ENCODE results near the gene FCMR. TPM values are rescaled to one million over a fixed set of nuclear protein-coding genes. Genes with fewer than 3 reads are reported as not detected.
A peak's percentile ranks its signal among the peaks of the same experiment; 100 is the strongest.

The FCMR gene
- total RNA-seq, 1 donor from 2014 or later: 0.58 TPM

DNA sequence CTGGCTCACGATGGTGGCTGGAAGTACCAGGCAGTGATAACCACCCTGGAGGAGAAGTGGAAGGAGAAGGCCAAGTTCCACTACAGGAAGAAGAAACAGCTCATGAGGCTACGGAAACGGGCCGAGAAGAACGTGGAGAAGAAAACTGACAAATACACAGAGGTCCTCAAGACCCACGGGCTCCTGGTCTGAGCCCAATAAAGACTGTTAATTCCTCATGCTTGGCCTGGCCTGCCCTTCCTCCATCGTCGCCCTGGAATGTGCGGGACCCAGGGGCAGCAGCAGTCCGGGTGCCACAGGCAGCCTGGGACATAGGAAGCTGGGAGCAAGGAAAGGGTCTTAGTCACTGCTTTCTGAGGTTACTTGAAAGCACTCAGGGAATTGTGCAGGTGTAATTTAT is 13.7 kb downstream of the FCMR start:
- H3K9me3 Mint-ChIP-seq: peaks cover 3% of the 10 kb centered on the region
- H3K36me3 Mint-ChIP-seq: no peaks in the 10 kb centered on the region
- TF ChIP-seq, protein P1, sequence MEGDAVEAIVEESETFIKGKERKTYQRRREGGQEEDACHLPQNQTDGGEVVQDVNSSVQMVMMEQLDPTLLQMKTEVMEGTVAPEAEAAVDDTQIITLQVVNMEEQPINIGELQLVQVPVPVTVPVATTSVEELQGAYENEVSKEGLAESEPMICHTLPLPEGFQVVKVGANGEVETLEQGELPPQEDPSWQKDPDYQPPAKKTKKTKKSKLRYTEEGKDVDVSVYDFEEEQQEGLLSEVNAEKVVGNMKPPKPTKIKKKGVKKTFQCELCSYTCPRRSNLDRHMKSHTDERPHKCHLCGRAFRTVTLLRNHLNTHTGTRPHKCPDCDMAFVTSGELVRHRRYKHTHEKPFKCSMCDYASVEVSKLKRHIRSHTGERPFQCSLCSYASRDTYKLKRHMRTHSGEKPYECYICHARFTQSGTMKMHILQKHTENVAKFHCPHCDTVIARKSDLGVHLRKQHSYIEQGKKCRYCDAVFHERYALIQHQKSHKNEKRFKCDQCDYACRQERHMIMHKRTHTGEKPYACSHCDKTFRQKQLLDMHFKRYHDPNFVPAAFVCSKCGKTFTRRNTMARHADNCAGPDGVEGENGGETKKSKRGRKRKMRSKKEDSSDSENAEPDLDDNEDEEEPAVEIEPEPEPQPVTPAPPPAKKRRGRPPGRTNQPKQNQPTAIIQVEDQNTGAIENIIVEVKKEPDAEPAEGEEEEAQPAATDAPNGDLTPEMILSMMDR (conservative IDR thresholded peaks at IDR 0.05): no peak
- peaks cover 80% of the 10 kb centered on the region for H3K27me3 Mint-ChIP-seq
- peaks cover 4% of the 10 kb centered on the region for H3K4me1 Mint-ChIP-seq (ENCODE audit: unreplicated experiment)
- DNase-seq (ENCODE audit: extremely low spot score, unreplicated experiment): no peak
- H3K27ac Mint-ChIP-seq: no peak overlapping the region
- H3K4me3 Mint-ChIP-seq: peak overlapping the region; percentile 12

DNA sequence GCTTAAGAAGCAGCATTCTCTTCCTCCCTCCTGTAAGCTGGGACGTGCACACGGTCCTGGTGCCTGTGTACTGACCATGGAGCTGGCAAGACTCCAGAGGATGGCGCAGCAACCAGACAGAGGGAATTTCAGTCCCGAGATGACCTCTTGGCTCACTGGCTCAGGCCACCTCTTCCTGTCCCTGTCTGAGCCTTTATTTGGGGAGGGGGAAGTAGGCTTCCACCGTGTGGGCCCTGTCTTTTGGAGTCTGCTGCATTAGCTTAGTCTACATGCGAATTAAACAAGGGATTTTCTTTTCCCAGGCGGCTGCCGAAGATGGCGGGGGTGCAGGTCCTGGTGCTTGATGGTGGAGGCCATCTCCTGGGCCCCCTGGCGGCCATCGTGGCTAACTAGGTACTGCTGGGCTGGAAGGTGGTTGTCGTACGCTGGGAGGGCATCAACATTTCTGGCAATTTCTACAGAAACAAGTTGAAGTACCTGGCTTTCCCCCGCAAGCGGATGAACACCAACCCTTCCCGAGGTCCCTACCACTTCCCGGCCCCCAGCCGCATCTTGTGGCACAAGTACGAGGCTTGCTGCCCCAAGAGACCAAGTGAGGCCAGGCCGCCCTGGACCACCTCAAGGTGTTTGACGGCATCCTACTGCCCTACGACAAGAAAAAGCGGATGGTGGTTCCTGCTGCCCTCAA is 14.3 kb downstream of the FCMR start:
- no peaks in the 10 kb centered on the region for H3K36me3 Mint-ChIP-seq
- H3K4me3 Mint-ChIP-seq: no peak overlapping the region
- DNase-seq (ENCODE audit: extremely low spot score, unreplicated experiment): no peak
- peaks cover 4% of the 10 kb centered on the region for H3K4me1 Mint-ChIP-seq (ENCODE audit: unreplicated experiment)
- peaks cover 3% of the 10 kb centered on the region for H3K9me3 Mint-ChIP-seq
- H3K27me3 Mint-ChIP-seq: peaks cover 80% of the 10 kb centered on the region
- TF ChIP-seq, protein P1 (conservative IDR thresholded peaks at IDR 0.05): peak; percentile 47
- no peak overlapping the region for H3K27ac Mint-ChIP-seq

DNA sequence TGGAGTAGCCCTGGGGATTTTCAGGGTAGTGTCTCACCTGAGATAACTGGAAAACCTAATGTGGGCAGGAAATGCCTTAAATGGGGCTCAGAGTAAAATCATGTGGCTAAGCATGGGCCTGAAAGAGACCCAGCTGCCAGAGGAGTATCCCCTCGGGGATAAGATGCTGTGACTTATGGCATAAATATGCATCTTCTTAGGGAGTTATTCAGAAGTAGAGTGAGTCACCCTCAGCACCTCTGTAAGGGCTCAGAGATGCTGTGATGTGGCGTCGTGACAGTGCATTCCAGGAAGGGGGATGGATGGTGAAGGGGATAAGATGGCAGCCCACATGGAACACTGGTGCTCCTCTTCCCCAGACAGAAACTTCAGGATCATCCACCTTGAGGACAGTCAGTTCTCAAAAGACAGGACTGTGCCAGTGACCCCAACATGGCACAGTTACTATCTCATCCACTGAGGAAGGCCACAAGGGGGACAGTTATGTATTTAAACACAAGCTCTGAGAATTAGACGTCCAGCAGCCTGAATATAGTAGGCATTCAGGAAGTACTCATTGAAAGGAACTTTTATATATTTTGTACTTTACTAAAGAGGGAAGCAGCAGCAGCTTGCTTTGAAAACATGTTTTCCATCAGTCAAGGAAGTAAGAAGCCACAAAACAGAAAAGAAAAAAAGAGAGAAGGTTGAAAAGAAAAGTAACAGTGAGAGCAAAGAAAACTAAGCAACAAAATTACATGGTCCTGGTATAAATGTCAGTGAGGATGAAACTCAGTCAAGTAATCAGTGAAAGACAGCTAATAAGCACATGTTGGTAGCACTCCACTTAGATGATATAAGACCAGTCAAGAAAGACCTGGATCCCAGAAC is 16.2 kb downstream of the FCMR start:
- H3K36me3 Mint-ChIP-seq: no peaks in the 10 kb centered on the region
- H3K27ac Mint-ChIP-seq: no peak overlapping the region
- DNase-seq (ENCODE audit: extremely low spot score, unreplicated experiment): no peak
- peaks cover 3% of the 10 kb centered on the region for H3K9me3 Mint-ChIP-seq
- TF ChIP-seq, protein P1 (conservative IDR thresholded peaks at IDR 0.05): no peak
- H3K4me3 Mint-ChIP-seq: peak overlapping the region; percentile 19
- peaks cover 4% of the 10 kb centered on the region for H3K4me1 Mint-ChIP-seq (ENCODE audit: unreplicated experiment)
- peaks cover 71% of the 10 kb centered on the region for H3K27me3 Mint-ChIP-seq

DNA sequence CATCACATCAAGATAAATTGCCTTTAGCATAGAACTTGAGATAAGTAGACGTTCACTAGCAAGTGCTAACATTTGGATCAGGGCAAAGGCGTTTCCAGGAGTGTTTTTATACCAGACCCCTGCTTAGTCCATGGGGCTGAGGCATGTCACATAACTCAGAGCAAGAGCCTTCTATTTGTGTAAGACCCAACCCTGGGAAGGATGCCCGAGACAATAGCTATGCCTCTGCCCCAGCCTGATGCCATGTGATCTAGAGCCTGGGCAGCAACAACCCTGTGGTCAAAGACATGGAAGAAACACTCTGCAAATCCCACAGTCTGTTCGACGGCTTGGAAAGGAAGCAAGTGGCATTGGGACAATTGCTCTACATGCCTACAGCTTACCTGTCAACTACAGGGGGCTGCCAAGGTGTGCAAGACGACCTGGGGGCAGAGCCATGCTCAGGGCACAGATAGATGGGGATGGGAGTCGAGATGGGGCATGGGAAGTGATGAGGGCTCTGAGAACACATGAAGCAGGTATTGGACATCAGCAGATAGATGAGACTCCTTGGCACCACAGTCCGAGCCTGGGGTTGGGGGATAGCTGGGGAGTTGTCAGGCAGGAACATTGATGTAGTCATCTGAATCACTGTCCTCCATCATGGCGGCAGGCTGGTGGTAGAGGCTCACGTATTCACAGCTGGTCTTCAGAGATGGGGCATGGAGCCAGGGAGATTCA is 17.2 kb downstream of the FCMR start:
- H3K4me1 Mint-ChIP-seq (ENCODE audit: unreplicated experiment): peaks cover 4% of the 10 kb centered on the region
- no peak for DNase-seq (ENCODE audit: extremely low spot score, unreplicated experiment)
- H3K9me3 Mint-ChIP-seq: peaks cover 3% of the 10 kb centered on the region
- H3K4me3 Mint-ChIP-seq: no peak overlapping the region
- TF ChIP-seq, protein P1 (conservative IDR thresholded peaks at IDR 0.05): no peak
- no peaks in the 10 kb centered on the region for H3K36me3 Mint-ChIP-seq
- peaks cover 65% of the 10 kb centered on the region for H3K27me3 Mint-ChIP-seq
- no peak overlapping the region for H3K27ac Mint-ChIP-seq

DNA sequence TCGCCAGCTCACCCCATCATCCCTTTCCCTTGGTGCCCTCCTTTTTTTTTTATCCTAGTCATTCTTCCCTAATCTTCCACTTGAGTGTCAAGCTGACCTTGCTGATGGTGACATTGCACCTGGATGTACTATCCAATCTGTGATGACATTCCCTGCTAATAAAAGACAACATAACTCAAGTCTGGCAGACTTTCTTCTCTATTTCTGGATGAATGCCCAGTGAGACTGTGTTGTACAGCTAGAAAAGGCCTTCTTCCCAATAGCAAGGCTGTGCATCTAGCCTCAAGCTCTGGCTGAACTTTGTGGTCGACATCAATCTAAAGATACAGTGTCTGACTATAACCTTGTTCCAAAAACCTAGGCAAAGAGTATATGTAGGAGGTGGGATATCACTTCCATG is 18.1 kb downstream of the FCMR start:
- DNase-seq (ENCODE audit: extremely low spot score, unreplicated experiment): no peak
- TF ChIP-seq, protein P1 (conservative IDR thresholded peaks at IDR 0.05): no peak
- Mint-ChIP-seq H3K27ac (no peak overlapping the region), H3K4me1 (ENCODE audit: unreplicated experiment) (peaks cover under 1% of the 10 kb centered on the region), H3K27me3 (peaks cover 63% of the 10 kb centered on the region), H3K9me3 (no peaks in the 10 kb centered on the region), H3K4me3 (no peak overlapping the region), H3K36me3 (no peaks in the 10 kb centered on the region)
